PC-3 (cell line): ENCODE measurements around the gene PRLH. TPM values are rescaled to one million over a fixed set of nuclear protein-coding genes. Genes with fewer than 3 reads are reported as not detected.

ENCODE experiments used
- ATAC-seq: fragments of 200-7000 bp; cut with Tn5 transposase; 2 replicates; pipeline ENCODE4 v1.9.1; 2020; ENCODE audit warnings: mild to moderate bottlenecking, moderate library complexity
- BruUV-seq: library from RNA; stranded (reverse); fragments of 400-500 nt; replicated peaks from 2 replicates; lab custom pipeline; 2021; lab: Mats Ljungman, UMichigan
- CTCF ChIA-PET: fragments of 300-600 bp; sonication (Branson Sonifier 250); formaldehyde crosslinking; loops from one replicate; lab custom pipeline; 2022; ENCODE audit warnings: antibody characterized with exemption; lab: Charles Lee
- POLR2A ChIA-PET: fragments of 300-600 bp; sonication (Branson Sonifier 250); formaldehyde crosslinking; loops from one replicate; lab custom pipeline; 2022; ENCODE audit warnings: antibody characterized with exemption; ENCODE audit not compliant: unreplicated experiment; lab: Charles Lee
- DNase-seq: peaks from one replicate; pipeline ENCODE4 v3.0.0-alpha.2; 2015
- H2AFZ ChIP-seq: fragments of 300-600 bp; sonication (generic); 2 replicates; pipeline ENCODE4 v1.6.0; 2016; ENCODE audit warnings: antibody characterized with exemption, low read length
- H3F3A ChIP-seq: fragments of 300-600 bp; sonication (generic); one replicate; pipeline ENCODE4 v1.6.0; 2017; ENCODE audit warnings: antibody characterized with exemption, low read length, control low read depth, mild to moderate bottlenecking; ENCODE audit not compliant: unreplicated experiment
- H3K27ac ChIP-seq: fragments of 300-600 bp; sonication (generic); 2 replicates; pipeline ENCODE4 v1.5.1; 2016; ENCODE audit warnings: mild to moderate bottlenecking, low read length
- H3K27me3 ChIP-seq: fragments of 300-600 bp; sonication (generic); 2 replicates; pipeline ENCODE4 v1.6.1; 2016; ENCODE audit warnings: low read length, mixed read lengths
- H3K36me3 ChIP-seq: fragments of 300-600 bp; sonication (generic); 2 replicates; pipeline ENCODE4 v1.6.1; 2016; ENCODE audit warnings: low read depth, mixed run types, low read length, mixed read lengths
- H3K4me1 ChIP-seq: fragments of 300-600 bp; sonication (generic); 2 replicates; pipeline ENCODE4 v1.5.1; 2016; ENCODE audit warnings: low read length; ENCODE audit not compliant: insufficient read depth
- H3K4me2 ChIP-seq: fragments of 300-600 bp; sonication (generic); 2 replicates; pipeline ENCODE4 v1.6.0; 2016; ENCODE audit warnings: low read length
- H3K4me3 ChIP-seq: fragments of 300-600 bp; sonication (generic); 2 replicates; pipeline ENCODE4 v1.5.1; 2016; ENCODE audit warnings: mild to moderate bottlenecking, low read length, mixed read lengths
- H3K79me2 ChIP-seq: fragments of 300-600 bp; sonication (generic); 2 replicates; pipeline ENCODE4 v1.6.1; 2017; ENCODE audit warnings: low read length, mixed read lengths
- H3K9ac ChIP-seq: fragments of 300-600 bp; sonication (generic); 2 replicates; pipeline ENCODE4 v1.6.0; 2016; ENCODE audit warnings: mild to moderate bottlenecking, low read length
- H3K9me2 ChIP-seq: fragments of 300-600 bp; sonication (generic); replicated peaks from 2 replicates; pipeline ENCODE4 v1.6.1; 2016; ENCODE audit warnings: mixed run types, low read length, mixed read lengths
- H3K9me3 ChIP-seq: fragments of 300-600 bp; sonication (generic); 2 replicates; pipeline ENCODE4 v1.6.1; 2016; ENCODE audit warnings: low read length, mixed read lengths
- H4K20me1 ChIP-seq: fragments of 300-600 bp; sonication (generic); 2 replicates; pipeline ENCODE4 v1.6.1; 2016; ENCODE audit warnings: low read length, mixed read lengths
- CTCF ChIP-seq: fragments of 300-600 bp; sonication (generic); conservative IDR thresholded peaks from 2 replicates; pipeline ENCODE4 v1.5.1; 2017; ENCODE audit warnings: antibody characterized with exemption, low read depth, mild to moderate bottlenecking, low read length
- EZH2 ChIP-seq: fragments of 300-600 bp; sonication (generic); IDR thresholded peaks from one replicate; pipeline ENCODE4 v1.6.1; 2017; ENCODE audit warnings: antibody characterized with exemption, mild to moderate bottlenecking, low read length; ENCODE audit not compliant: unreplicated experiment
- EZH2phosphoT487 ChIP-seq: fragments of 300-600 bp; sonication (generic); IDR thresholded peaks from 2 replicates; pipeline ENCODE4 v1.6.1; 2018; ENCODE audit warnings: mild to moderate bottlenecking, antibody characterized with exemption, low read length, borderline replicate concordance
- intact Hi-C: fragments of 100-400 bp; cut with micrococcal nuclease; formaldehyde crosslinking; loops from 2 replicates; pipeline ENCODE4 v1.9.0; 2023
- total RNA-seq: library from RNA; depleted of rRNA; stranded (reverse); fragments of >200 nt; gene quantifications from 2 replicates; pipeline ENCODE4 v1.2.3, GENCODE V29; 2014

The PRLH gene
- total RNA-seq, 1 experiment from 2014 or later: not detected

GRCh38 chr2:237542001-237542704 lies 24.2 kb upstream of the PRLH start:
- Histone ChIP-seq H3K9me2 (no peaks in the 10 kb centered on the region), H3K4me1 (no peaks in the 10 kb centered on the region), H3K79me2 (no peaks in the 10 kb centered on the region), H3K27ac (no peak overlapping the region), H3F3A (no peaks in the 10 kb centered on the region), H2AFZ (no peak overlapping the region), H3K4me3 (no peak overlapping the region), H3K36me3 (peaks cover 33% of the 10 kb centered on the region), H3K4me2 (no peak overlapping the region), H3K9ac (no peak overlapping the region), H3K27me3 (no peaks in the 10 kb centered on the region), H3K9me3 (no peaks in the 10 kb centered on the region), H4K20me1 (no peaks in the 10 kb centered on the region)
- no peak for ATAC-seq
- BruUV-seq: no TSS peak
- ChIA-PET CTCF (no interaction called here), POLR2A (no interaction called here)
- TF ChIP-seq EZH2phosphoT487 (no peak), EZH2 (no peak), CTCF (no peak)
- no peak for DNase-seq
- intact Hi-C loops: no loop called here

- POLR2A ChIA-PET: no interaction called here
Observed at GRCh38 chr2:237546040-237546875, 20.1 kb upstream of the PRLH start.

More at GRCh38 chr2:237546040-237546875, 20.1 kb upstream of the PRLH start:
- Histone ChIP-seq H3K27ac (no peak overlapping the region), H3F3A (no peaks in the 10 kb centered on the region), H3K27me3 (no peaks in the 10 kb centered on the region), H3K9me2 (no peaks in the 10 kb centered on the region), H3K4me1 (no peaks in the 10 kb centered on the region), H3K9ac (no peak overlapping the region), H3K79me2 (no peaks in the 10 kb centered on the region), H3K4me2 (no peak overlapping the region), H2AFZ (no peak overlapping the region), H3K4me3 (no peak overlapping the region), H4K20me1 (no peaks in the 10 kb centered on the region), H3K9me3 (no peaks in the 10 kb centered on the region), H3K36me3 (peaks cover 50% of the 10 kb centered on the region)
- ATAC-seq (no peak), DNase-seq (no peak)
- BruUV-seq: no TSS peak
- CTCF ChIA-PET: interaction anchor here (0.6 kb wide), 1 partner anchor 31 kb away, joined by 3 read pairs; no protein-coding TSS in a partner anchor
- intact Hi-C loops: no loop called here
- TF ChIP-seq EZH2phosphoT487 (no peak), CTCF (no peak), EZH2 (no peak)
